ENCODE results near the gene HPCAL1. TPM values are rescaled to one million over a fixed set of nuclear protein-coding genes. Genes with fewer than 3 reads are reported as not detected.
A peak's percentile ranks its signal among the peaks of the same experiment; 100 is the strongest.

Gene HPCAL1
- total RNA-seq, 1 experiment from 2014 or later: 35.1 TPM

GRCh38 chr2:10274983-10275802 is 27.5 kb upstream of the HPCAL1 start:
- Mint-ChIP-seq H3K9me3 (ENCODE audit: low read depth, unreplicated experiment) (no peaks in the 10 kb centered on the region), H3K4me3 (ENCODE audit: low read depth, unreplicated experiment) (no peak overlapping the region), H3K4me1 (ENCODE audit: low read depth, unreplicated experiment) (peaks cover 40% of the 10 kb centered on the region), H3K27me3 (ENCODE audit: unreplicated experiment) (peaks cover 8% of the 10 kb centered on the region), H3K27ac (ENCODE audit: unreplicated experiment) (no peak overlapping the region), H3K36me3 (ENCODE audit: insufficient read depth, unreplicated experiment) (peaks cover 4% of the 10 kb centered on the region)
- CTCF ChIA-PET: no interaction called here
- no TSS peak for BruUV-seq (replicated peaks)
- intact Hi-C loops (cut with micrococcal nuclease; ENCODE audit: unreplicated experiment): no loop called here
- no peak for TF ChIP-seq CTCF (IDR thresholded peaks at IDR 0.05; ENCODE audit: unreplicated experiment)
- no peak for DNase-seq

GRCh38 chr2:10276481-10277292 is 26.0 kb upstream of the HPCAL1 start:
- CTCF ChIA-PET: no interaction called here
- intact Hi-C loops (cut with micrococcal nuclease; ENCODE audit: unreplicated experiment): no loop called here
- H3K27ac Mint-ChIP-seq (ENCODE audit: unreplicated experiment): no peak overlapping the region
- no peaks in the 10 kb centered on the region for H3K9me3 Mint-ChIP-seq (ENCODE audit: low read depth, unreplicated experiment)
- TF ChIP-seq CTCF (IDR thresholded peaks at IDR 0.05; ENCODE audit: unreplicated experiment): no peak
- peaks cover 8% of the 10 kb centered on the region for H3K27me3 Mint-ChIP-seq (ENCODE audit: unreplicated experiment)
- H3K4me3 Mint-ChIP-seq (ENCODE audit: low read depth, unreplicated experiment): no peak overlapping the region
- no peaks in the 10 kb centered on the region for H3K36me3 Mint-ChIP-seq (ENCODE audit: insufficient read depth, unreplicated experiment)
- H3K4me1 Mint-ChIP-seq (ENCODE audit: low read depth, unreplicated experiment): peaks cover 39% of the 10 kb centered on the region
- BruUV-seq (replicated peaks): no TSS peak
- no peak for DNase-seq

- no TSS peak for BruUV-seq (replicated peaks)
- peaks cover 4% of the 10 kb centered on the region for H3K36me3 Mint-ChIP-seq (ENCODE audit: insufficient read depth, unreplicated experiment)
- intact Hi-C loops (cut with micrococcal nuclease; ENCODE audit: unreplicated experiment): no loop called here
- no peak overlapping the region for H3K4me3 Mint-ChIP-seq (ENCODE audit: low read depth, unreplicated experiment)
- peaks cover 42% of the 10 kb centered on the region for H3K4me1 Mint-ChIP-seq (ENCODE audit: low read depth, unreplicated experiment)
- H3K27ac Mint-ChIP-seq (ENCODE audit: unreplicated experiment): peak overlapping the region; percentile 88
- CTCF ChIA-PET: no interaction called here
- H3K27me3 Mint-ChIP-seq (ENCODE audit: unreplicated experiment): peaks cover 8% of the 10 kb centered on the region
- TF ChIP-seq CTCF (IDR thresholded peaks at IDR 0.05; ENCODE audit: unreplicated experiment): no peak
- no peak for DNase-seq
- peaks cover 3% of the 10 kb centered on the region for H3K9me3 Mint-ChIP-seq (ENCODE audit: low read depth, unreplicated experiment)
Measured at GRCh38 chr2:10277293-10278028, 25.2 kb upstream of the HPCAL1 start.

GRCh38 chr2:10278029-10278762 is 24.5 kb upstream of the HPCAL1 start:
- Mint-ChIP-seq H3K9me3 (ENCODE audit: low read depth, unreplicated experiment) (peaks cover 3% of the 10 kb centered on the region), H3K36me3 (ENCODE audit: insufficient read depth, unreplicated experiment) (peaks cover 9% of the 10 kb centered on the region), H3K4me3 (ENCODE audit: low read depth, unreplicated experiment) (peak overlapping the region; percentile 22), H3K4me1 (ENCODE audit: low read depth, unreplicated experiment) (peaks cover 50% of the 10 kb centered on the region), H3K27ac (ENCODE audit: unreplicated experiment) (peak overlapping the region; percentile 88), H3K27me3 (ENCODE audit: unreplicated experiment) (peaks cover 8% of the 10 kb centered on the region)
- DNase-seq: peak; percentile 45
- BruUV-seq (replicated peaks): no TSS peak
- CTCF ChIA-PET: interaction anchor here (0.9 kb wide), 1 partner anchor 131 kb away, joined by 3 read pairs; no protein-coding TSS in a partner anchor
- intact Hi-C loops (cut with micrococcal nuclease; ENCODE audit: unreplicated experiment): no loop called here
- no peak for TF ChIP-seq CTCF (IDR thresholded peaks at IDR 0.05; ENCODE audit: unreplicated experiment)
